NCI-H2227 (cell line): ENCODE data around the gene CFAP299.
"Not testable (repeated sequence)": the region's sequence is repeated elsewhere in the genome, so short reads cannot be mapped to it uniquely, and the experiment has no call there.

ENCODE experiments used
- DNase-seq: peaks from one replicate; lab custom pipeline; 2025; ENCODE audit not compliant: unreplicated experiment; lab: John Stamatoyannopoulos, UW

Gene CFAP299

DNA sequence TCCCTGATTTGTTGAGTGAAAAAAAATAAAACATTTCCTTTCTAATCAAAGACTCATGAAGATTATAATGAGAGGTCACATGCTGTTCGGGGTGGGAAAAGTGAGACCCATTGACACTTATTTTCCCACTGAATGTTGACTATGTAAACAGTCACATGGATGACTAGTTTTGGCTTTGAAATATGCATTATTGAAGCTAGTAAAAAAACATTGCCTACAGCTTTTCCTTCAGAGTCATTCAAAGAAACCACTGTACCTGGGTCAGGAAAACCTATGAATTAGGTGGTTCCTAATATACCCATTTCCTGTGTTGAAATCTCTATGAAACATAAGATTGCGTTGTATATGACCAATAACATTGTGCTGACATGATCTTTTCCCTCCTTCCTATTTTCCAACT is 251.2 kb downstream of the CFAP299 start:
- no peak for DNase-seq

GRCh38 chr4:80587871-80588385 is 252.4 kb downstream of the CFAP299 start:
- DNase-seq = no peak

- DNase-seq = no peak
These were observed 257.4 kb downstream of the CFAP299 start for GRCh38 chr4:80592950-80593349.

- DNase-seq = no peak
These were observed 259.2 kb downstream of the CFAP299 start for GRCh38 chr4:80594701-80595100.

DNA sequence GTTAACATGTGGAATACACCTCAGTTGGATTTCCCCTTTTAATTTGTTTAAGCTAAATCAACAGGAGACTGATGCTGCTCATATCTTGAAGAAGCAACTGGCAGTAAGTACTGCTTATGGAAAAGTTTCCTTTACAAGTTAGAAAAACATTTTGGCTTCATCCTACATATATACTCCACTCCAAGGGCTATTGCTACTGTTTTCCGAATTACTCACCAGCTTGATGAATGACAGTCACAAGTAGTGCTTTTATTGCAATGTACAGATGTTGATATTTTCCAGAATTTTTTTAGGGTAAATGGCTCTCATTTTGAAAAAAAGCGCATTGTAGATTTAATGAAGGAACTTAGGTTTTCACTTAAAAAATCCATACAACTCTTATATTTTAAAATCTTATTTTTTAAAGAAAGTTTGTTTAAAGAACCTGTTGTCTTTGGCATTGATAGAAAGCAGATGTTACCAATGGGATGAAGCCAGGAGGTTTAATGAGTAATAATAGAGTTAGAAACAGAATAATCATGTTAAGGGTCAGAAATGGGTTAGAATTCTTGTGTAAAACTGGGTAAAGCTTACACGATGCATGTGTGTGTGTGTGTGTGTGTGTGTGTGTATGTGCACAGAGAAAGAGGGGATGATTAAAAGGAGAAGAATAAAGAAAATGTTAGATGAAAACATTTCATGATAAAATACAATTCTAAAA is 272.9 kb downstream of the CFAP299 start:
- no peak for DNase-seq

- no peak for DNase-seq
These were observed 274.7 kb downstream of the CFAP299 start for GRCh38 chr4:80610199-80610598.

- no peak for DNase-seq
These were observed 275.5 kb downstream of the CFAP299 start for GRCh38 chr4:80610845-80611677.

DNA sequence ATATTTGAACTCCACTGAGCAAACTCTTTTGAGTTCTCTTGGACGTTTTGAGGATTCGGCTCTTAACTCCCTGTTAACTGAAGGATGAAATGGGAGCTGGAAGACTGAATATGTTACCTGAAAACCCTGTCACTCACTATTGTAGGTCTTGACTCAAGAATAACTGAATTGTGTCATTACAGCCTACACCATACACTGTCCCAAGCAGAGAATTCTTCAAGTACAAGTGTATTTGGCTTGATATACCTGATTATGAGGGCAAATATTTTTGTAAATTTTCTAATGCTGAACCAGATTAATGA is 276.1 kb downstream of the CFAP299 start:
- DNase-seq = no peak

DNA sequence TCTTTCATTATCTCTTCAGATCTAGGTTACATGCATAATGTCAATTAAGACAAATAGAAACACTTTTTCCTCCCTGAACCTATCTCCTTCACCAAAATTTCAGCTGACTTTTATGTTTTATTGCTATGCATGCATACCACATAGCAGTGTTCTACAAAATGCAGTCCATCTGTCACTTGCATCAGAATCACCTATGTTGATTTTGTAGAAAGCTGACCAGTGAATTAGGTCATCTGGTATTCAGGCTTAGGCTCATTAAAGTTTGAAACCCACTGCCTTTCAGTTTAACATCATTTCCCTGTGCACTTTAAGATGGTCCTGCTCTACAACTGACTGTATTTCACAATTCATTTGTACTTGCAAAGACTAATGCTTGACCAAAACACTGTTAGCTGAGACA is 277.9 kb downstream of the CFAP299 start:
- DNase-seq = no peak

- no peak for DNase-seq
These were observed 278.8 kb downstream of the CFAP299 start for GRCh38 chr4:80614319-80614718.

DNA sequence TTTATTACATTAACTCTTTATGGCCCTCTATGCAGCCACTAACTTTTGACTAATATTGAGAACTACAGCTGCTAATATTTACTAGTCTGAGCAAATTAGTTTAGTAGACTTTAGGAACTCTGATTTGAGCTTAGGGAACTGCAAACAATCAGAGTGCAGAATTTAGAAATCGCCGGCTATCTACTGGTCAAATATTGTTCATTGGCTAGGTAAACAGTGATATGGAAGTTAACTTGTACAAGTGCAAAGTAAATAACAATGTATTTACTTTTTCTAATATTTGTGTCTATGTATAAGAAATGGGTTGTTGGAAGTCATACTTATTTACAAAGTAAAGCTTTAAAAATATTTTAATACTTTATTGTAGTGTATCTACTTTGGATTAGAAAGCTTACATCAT is 279.6 kb downstream of the CFAP299 start:
- no peak for DNase-seq

- peak; percentile 1 for DNase-seq
These were observed 283.6 kb downstream of the CFAP299 start for GRCh38 chr4:80619070-80619674.

DNA sequence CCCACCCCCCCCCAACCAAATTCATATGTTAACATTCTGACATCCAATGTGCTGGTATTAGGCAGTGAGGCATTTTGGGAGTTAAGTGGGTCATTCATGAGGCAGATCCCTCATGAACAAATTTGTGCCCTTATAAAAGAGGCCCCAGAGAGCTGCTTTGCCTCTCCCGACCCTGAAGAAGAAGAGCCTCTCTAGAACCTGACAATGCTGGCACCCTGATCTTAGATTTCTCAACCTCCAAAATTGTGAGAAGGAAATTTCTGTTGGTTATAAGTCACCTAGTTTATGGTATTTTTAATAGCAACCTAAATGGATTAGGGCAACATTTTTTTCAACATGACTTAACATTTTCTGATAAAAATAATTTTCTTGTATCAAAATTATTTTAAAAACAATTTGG is 296.3 kb downstream of the CFAP299 start:
- DNase-seq = no peak

GRCh38 chr4:80637190-80637589 is 301.7 kb downstream of the CFAP299 start:
- no peak for DNase-seq

GRCh38 chr4:80646061-80646460 is 310.5 kb downstream of the CFAP299 start:
- DNase-seq = no peak

GRCh38 chr4:80655662-80656061 is 320.1 kb downstream of the CFAP299 start:
- peak; percentile 23 for DNase-seq

DNA sequence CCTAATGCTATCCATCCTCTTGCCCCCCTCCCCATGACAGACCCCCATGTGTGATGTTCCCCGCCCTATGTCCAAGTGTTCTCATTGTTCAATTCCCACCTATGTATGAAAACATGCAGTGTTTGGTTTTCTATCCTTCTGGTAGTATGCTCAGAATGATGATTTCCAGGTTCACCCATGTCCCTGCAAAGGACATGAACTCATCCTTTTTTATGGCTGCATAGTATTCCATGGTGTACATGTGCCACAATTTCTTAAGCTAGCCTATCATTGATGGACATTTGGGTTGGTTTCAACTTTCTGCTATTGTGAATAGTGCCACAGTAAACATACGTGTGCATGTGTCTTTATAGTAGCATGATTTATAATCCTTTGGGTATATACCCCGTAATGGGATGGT is 334.6 kb downstream of the CFAP299 start:
- not testable (repeated sequence) for DNase-seq

DNA sequence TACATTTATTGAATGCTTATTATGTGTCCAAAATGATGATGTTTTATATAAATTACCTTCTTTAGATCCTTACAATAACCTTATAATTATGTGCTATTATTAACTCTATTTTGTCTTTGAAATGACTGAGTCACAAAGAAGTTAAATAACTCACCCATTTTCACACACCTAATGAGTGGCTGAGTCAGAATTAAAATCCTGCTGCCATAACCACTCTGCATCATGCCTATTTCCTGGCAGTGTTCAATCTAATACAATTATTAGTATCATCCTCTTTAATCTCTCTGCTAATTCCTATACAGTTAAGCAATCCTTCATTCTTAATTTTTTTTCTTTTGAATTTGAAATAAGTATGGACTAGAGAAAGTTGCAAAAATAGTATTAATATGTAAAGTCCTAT is 342.9 kb downstream of the CFAP299 start:
- no peak for DNase-seq

- DNase-seq = no peak
These were observed 345.4 kb downstream of the CFAP299 start for GRCh38 chr4:80680934-80681333.

- no peak for DNase-seq
These were observed 349.7 kb downstream of the CFAP299 start for GRCh38 chr4:80685214-80685613.

GRCh38 chr4:80687736-80688135 is 352.2 kb downstream of the CFAP299 start:
- DNase-seq = not testable (repeated sequence)

GRCh38 chr4:80694171-80694570 is 358.6 kb downstream of the CFAP299 start:
- DNase-seq = no peak
